Thoracic aorta (tissue), 2 donors: ENCODE results near the gene PCSK1N. TPM values are rescaled to one million over a fixed set of nuclear protein-coding genes. Genes with fewer than 3 reads are reported as not detected.
"Not testable (repeated sequence)": the region's sequence is repeated elsewhere in the genome, so short reads cannot be mapped to it uniquely, and the experiment has no call there.

Experiments
- ATAC-seq: fragments of 150-250 bp; one replicate; pipeline ENCODE4 v1.8.0; 2017; ENCODE audit warnings: low read depth; ENCODE audit not compliant: insufficient number of reproducible peaks, low FRiP score
- DNase-seq: peaks from one replicate; pipeline ENCODE4 v3.0.0-alpha.2; 2020; ENCODE audit warnings: low spot score
- H3K27ac ChIP-seq, 2 donors: fragments of 200-600 bp; sonication (generic); 1 replicate in 1 of 2; 2 replicates in 1 of 2; pipeline ENCODE4 v1.5.1; 2016; ENCODE audit warnings: mild to moderate bottlenecking in 2 of 2, moderate library complexity in 2 of 2
- H3K27me3 ChIP-seq: fragments of 200-600 bp; sonication (generic); replicated peaks from 2 replicates; pipeline ENCODE4 v1.6.0; 2016; ENCODE audit warnings: mild to moderate bottlenecking; ENCODE audit not compliant: insufficient read depth
- H3K36me3 ChIP-seq: fragments of 200-600 bp; sonication (generic); one replicate; pipeline ENCODE4 v1.5.1; 2016
- H3K4me1 ChIP-seq, 2 donors: fragments of 200-600 bp; sonication (generic); 1 replicate in 1 of 2; 2 replicates in 1 of 2; pipeline versions ENCODE4 v1.5.1 to v1.6.0; 2016; ENCODE audit warnings: low read depth in 2 of 2, mild to moderate bottlenecking in 1 of 2; ENCODE audit not compliant: control insufficient read depth in 1 of 2
- H3K4me3 ChIP-seq: fragments of 200-600 bp; sonication (generic); 2 replicates; pipeline ENCODE4 v1.5.1; 2016; ENCODE audit warnings: mild to moderate bottlenecking
- H3K9me3 ChIP-seq: fragments of 200-600 bp; sonication (generic); 2 replicates; pipeline ENCODE4 v1.5.1; 2016
- CTCF ChIP-seq: fragments of 200-600 bp; sonication (generic); IDR thresholded peaks from one replicate; pipeline ENCODE4 v1.5.1; 2019; ENCODE audit warnings: antibody characterized with exemption
- total RNA-seq, 2 donors: library from RNA; depleted of rRNA; stranded (reverse); fragments of >200 nt; gene quantifications; one replicate each; pipeline versions ENCODE4 v1.1.0 to v1.2.3, GENCODE V29; 2016

Gene PCSK1N
- 1 to 10 TPM; 1.8 to 3.0 TPM for total RNA-seq

- peaks cover 0 to 5% of the 10 kb centered on the region in 2 donors for H3K4me1 ChIP-seq
- no peaks in the 10 kb centered on the region for H3K9me3 ChIP-seq
- ATAC-seq, result no peak
- no peaks in the 10 kb centered on the region for H3K36me3 ChIP-seq
- H3K27ac ChIP-seq, result no peak within 1 kb of the TSS
- peak within 1 kb of the TSS; percentile 38 for H3K4me3 ChIP-seq
- no peaks in the 10 kb centered on the region for H3K27me3 ChIP-seq
- no peak for DNase-seq
- no peak for TF ChIP-seq CTCF
These were observed at the start of gene PCSK1N for GRCh38 chrX:48835524-48836329. TSS of gene PCSK1N (minus strand) at chrX:48835610. CDS start at chrX:48835532, 78 bp downstream.

GRCh38 chrX:48883729-48884128, 48.3 kb upstream of the PCSK1N start:
- H3K4me1 ChIP-seq, result no peaks in the 10 kb centered on the region
- no peaks in the 10 kb centered on the region for H3K36me3 ChIP-seq
- no peak overlapping the region for H3K27ac ChIP-seq
- no peaks in the 10 kb centered on the region for H3K27me3 ChIP-seq
- ATAC-seq (no peak), DNase-seq (no peak)
- no peak for TF ChIP-seq CTCF
- H3K4me3 ChIP-seq, result no peak overlapping the region
- no peaks in the 10 kb centered on the region for H3K9me3 ChIP-seq

GRCh38 chrX:48876944-48877343, 41.5 kb upstream of the PCSK1N start:
- DNase-seq, H3K9me3 ChIP-seq: not testable (repeated sequence)

GRCh38 chrX:48872017-48872416, 36.6 kb upstream of the PCSK1N start:
- not testable (repeated sequence) for H3K27me3 ChIP-seq, DNase-seq, H3K4me3 ChIP-seq, H3K27ac ChIP-seq, ATAC-seq, H3K36me3 ChIP-seq, H3K4me1 ChIP-seq, H3K9me3 ChIP-seq

More at GRCh38 chrX:48876944-48877343, 41.5 kb upstream of the PCSK1N start:
- not testable (repeated sequence) for H3K27ac ChIP-seq, ATAC-seq, H3K36me3 ChIP-seq, H3K4me3 ChIP-seq, H3K27me3 ChIP-seq, H3K4me1 ChIP-seq

GRCh38 chrX:48864210-48864609, 28.8 kb upstream of the PCSK1N start:
- ATAC-seq, result no peak
- Histone ChIP-seq H3K36me3 (no peaks in the 10 kb centered on the region), H3K4me1 (no peaks in the 10 kb centered on the region), H3K27ac (no peak overlapping the region), H3K4me3 (no peak overlapping the region), H3K9me3 (no peaks in the 10 kb centered on the region), H3K27me3 (no peaks in the 10 kb centered on the region)
- DNase-seq, result no peak
- no peak for TF ChIP-seq CTCF

- no peaks in the 10 kb centered on the region for H3K4me1 ChIP-seq
- H3K27me3 ChIP-seq, result no peaks in the 10 kb centered on the region
- DNase-seq, result no peak
- TF ChIP-seq CTCF, result no peak
- no peaks in the 10 kb centered on the region for H3K9me3 ChIP-seq
- ATAC-seq, result no peak
- H3K27ac ChIP-seq, result no peak overlapping the region
- H3K36me3 ChIP-seq, result no peaks in the 10 kb centered on the region
- H3K4me3 ChIP-seq, result no peak overlapping the region
These were observed 19.5 kb upstream of the PCSK1N start for GRCh38 chrX:48854898-48855297.

- not testable (repeated sequence) for H3K4me3 ChIP-seq, H3K27me3 ChIP-seq, H3K4me1 ChIP-seq, ATAC-seq, H3K9me3 ChIP-seq, H3K36me3 ChIP-seq, DNase-seq, H3K27ac ChIP-seq
These were observed 18.9 kb upstream of the PCSK1N start for GRCh38 chrX:48854121-48854804.

GRCh38 chrX:48853494-48853893, 18.1 kb upstream of the PCSK1N start:
- ATAC-seq, H3K27me3 ChIP-seq, H3K9me3 ChIP-seq, DNase-seq, H3K27ac ChIP-seq, H3K36me3 ChIP-seq, H3K4me1 ChIP-seq, H3K4me3 ChIP-seq: not testable (repeated sequence)
